Islet precursor cell (in vitro differentiated cells): ENCODE results near the gene KRTAP25-1.

Experiments used
- DNase-seq: peaks from one replicate; pipeline ENCODE4 v3.0.0-alpha.2; 2018

The KRTAP25-1 gene

GRCh38 chr21:30289215-30289614 is at the start of gene KRTAP25-1:
TSS of gene KRTAP25-1 (minus strand) at chr21:30289514. CDS start at chr21:30289490, 24 bp downstream.
- DNase-seq, result no peak

- DNase-seq, result no peak
Measured at GRCh38 chr21:30338717-30339116, 49.4 kb upstream of the KRTAP25-1 start.

GRCh38 chr21:30337772-30338171 is 48.5 kb upstream of the KRTAP25-1 start:
- DNase-seq, result no peak

- DNase-seq, result no peak
Measured at GRCh38 chr21:30337276-30337744, 48.0 kb upstream of the KRTAP25-1 start, which contains the start of gene KRTAP27-1. TSS of gene KRTAP27-1 (minus strand) at chr21:30337694. CDS start at chr21:30337668, 26 bp downstream.

- no peak for DNase-seq
Measured at GRCh38 chr21:30336596-30336995, 47.3 kb upstream of the KRTAP25-1 start.

- no peak for DNase-seq
Measured at GRCh38 chr21:30333736-30334135, 44.4 kb upstream of the KRTAP25-1 start.

GRCh38 chr21:30332681-30333080 is 43.4 kb upstream of the KRTAP25-1 start:
- DNase-seq, result no peak

- DNase-seq, result no peak
Measured at GRCh38 chr21:30329203-30329875, 40.0 kb upstream of the KRTAP25-1 start.

GRCh38 chr21:30326390-30326789 is 37.1 kb upstream of the KRTAP25-1 start:
- no peak for DNase-seq

- DNase-seq, result no peak
Measured at GRCh38 chr21:30320215-30320614, 30.9 kb upstream of the KRTAP25-1 start, which contains the start of gene KRTAP26-1. TSS of gene KRTAP26-1 (minus strand) at chr21:30320315. CDS start at chr21:30320035, 280 bp downstream.

GRCh38 chr21:30315701-30316100 is 26.4 kb upstream of the KRTAP25-1 start:
- DNase-seq, result no peak

GRCh38 chr21:30306884-30307283 is 17.6 kb upstream of the KRTAP25-1 start:
- peak; percentile 45 for DNase-seq

GRCh38 chr21:30305136-30305535 is 15.8 kb upstream of the KRTAP25-1 start:
- no peak for DNase-seq

GRCh38 chr21:30282850-30283249 is 6.5 kb downstream of the KRTAP25-1 start, which contains the start of gene KRTAP24-1:
TSS of gene KRTAP24-1 (minus strand) at chr21:30282950. CDS start at chr21:30282932, 18 bp downstream.
- DNase-seq, result no peak

GRCh38 chr21:30271611-30272010 is 17.7 kb downstream of the KRTAP25-1 start:
- DNase-seq, result no peak

GRCh38 chr21:30271156-30271555 is 18.2 kb downstream of the KRTAP25-1 start:
- DNase-seq, result no peak

- DNase-seq, result no peak
Measured at GRCh38 chr21:30269803-30270530, 19.3 kb downstream of the KRTAP25-1 start.

GRCh38 chr21:30268608-30269197 is 20.6 kb downstream of the KRTAP25-1 start:
- no peak for DNase-seq

GRCh38 chr21:30257773-30258172 is 31.5 kb downstream of the KRTAP25-1 start:
- DNase-seq, result peak; percentile 58

- no peak for DNase-seq
Measured at GRCh38 chr21:30256100-30256499, 33.2 kb downstream of the KRTAP25-1 start.

GRCh38 chr21:30255679-30256078 is 33.6 kb downstream of the KRTAP25-1 start:
- DNase-seq, result no peak

- no peak for DNase-seq
Measured at GRCh38 chr21:30251781-30252180, 37.5 kb downstream of the KRTAP25-1 start.

GRCh38 chr21:30249936-30250335 is 39.4 kb downstream of the KRTAP25-1 start:
- DNase-seq, result no peak
